ENCODE measurements around the gene ZNF160. TPM values are rescaled to one million over a fixed set of nuclear protein-coding genes. Genes with fewer than 3 reads are reported as not detected.
"Not testable (repeated sequence)": the region's sequence is repeated elsewhere in the genome, so short reads cannot be mapped to it uniquely, and the experiment has no call there.

ZNF160 gene
- total and polyA plus RNA-seq, 8 donors, result 7.3 to 96.0 (median 30.9) TPM

DNA sequence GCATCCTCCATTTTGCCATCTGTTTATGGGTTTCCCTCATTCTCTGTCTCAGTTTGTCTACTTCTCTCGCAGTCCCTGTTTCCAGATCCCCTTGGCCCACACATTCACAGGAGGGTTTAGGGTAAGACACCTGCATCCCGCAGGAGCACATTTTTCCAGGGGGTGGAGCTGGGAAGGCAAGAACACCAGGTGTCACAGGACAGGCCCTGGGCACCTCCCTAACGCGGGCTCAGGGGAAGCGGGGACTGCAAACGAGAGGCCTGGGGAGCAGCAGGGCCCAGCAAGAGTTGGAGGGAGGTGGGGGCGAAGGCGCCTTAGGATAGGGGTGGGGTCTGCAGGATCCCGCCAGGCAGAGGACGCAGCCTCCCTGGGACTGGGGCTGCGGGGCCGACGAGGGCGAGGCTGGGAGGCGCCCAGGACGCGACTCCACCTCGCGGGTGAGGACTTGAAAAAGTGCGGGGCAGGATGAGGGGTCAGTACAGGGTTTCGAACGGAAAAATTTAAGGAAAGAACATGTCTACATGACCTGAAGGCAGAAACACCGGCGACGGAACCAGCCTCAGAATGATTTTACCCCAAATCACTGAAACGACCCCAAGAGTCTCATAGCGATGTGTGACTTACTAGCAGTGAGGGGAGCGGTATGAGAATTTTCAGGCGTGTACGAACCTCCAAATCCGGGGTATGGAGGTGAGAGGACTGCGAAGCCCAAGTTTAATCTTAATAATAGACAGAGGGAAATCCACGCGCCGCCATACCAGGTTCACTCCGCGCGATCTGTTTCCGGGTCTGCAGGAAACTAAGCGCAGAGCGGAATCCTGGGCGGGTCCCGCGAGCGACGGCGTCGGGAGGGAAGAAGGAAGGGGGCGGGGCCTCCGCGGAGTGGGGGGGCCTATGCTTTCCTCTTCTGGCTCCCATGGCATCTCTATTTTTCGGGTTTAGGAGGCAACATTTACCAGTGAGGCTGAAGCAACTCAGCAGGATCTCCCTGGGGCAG is 65.8 kb downstream of the ZNF160 start:
- peaks cover 4 to 79% (median 40%) of the 10 kb centered on the region in 4 donors for H3K9me3 ChIP-seq
- DNase-seq, result peak in 1 of 2 donors; percentile 82
- intact Hi-C loops (cut with DNase I; ENCODE audit: low total_unique reads), result no loop called here
- peak overlapping the region in 3 of 4 donors; percentile 14 to 17 (median 15) for H3K4me3 ChIP-seq
- H3K27ac ChIP-seq, result no peak overlapping the region
- peaks cover 5 to 37% (median 12%) of the 10 kb centered on the region in 3 donors for H3K27me3 ChIP-seq
- H3K36me3 ChIP-seq, result peaks cover 0 to 3% (median 0%) of the 10 kb centered on the region in 4 donors
- no peaks in the 10 kb centered on the region for H3K4me1 ChIP-seq
- no peak for TF ChIP-seq CTCF (IDR thresholded peaks at IDR 0.05)
- no peak for TF ChIP-seq POLR2A (IDR thresholded peaks at IDR 0.05)
- TF ChIP-seq POLR2AphosphoS5 (IDR thresholded peaks at IDR 0.05), result no peak
- no peak for TF ChIP-seq EP300 (IDR thresholded peaks at IDR 0.05)
- 17 to 24% (median 20%) methylated on average over 48 to 52 of the region's 52 CpGs for WGBS, 5 donors

GRCh38 chr19:53034948-53035675 is 68.1 kb downstream of the ZNF160 start:
- intact Hi-C loops (cut with DNase I; ENCODE audit: low total_unique reads), result no loop called here
- H3K9me3 ChIP-seq, result peaks cover 4 to 88% (median 45%) of the 10 kb centered on the region in 4 donors
- no peak overlapping the region for H3K4me3 ChIP-seq
- H3K36me3 ChIP-seq, result peaks cover 0 to 3% (median 0%) of the 10 kb centered on the region in 4 donors
- 68 to 79% (median 77%) methylated on average over 4 of the region's 4 CpGs for WGBS, 5 donors
- H3K27ac ChIP-seq, result no peak overlapping the region
- peaks cover 5 to 37% (median 12%) of the 10 kb centered on the region in 3 donors for H3K27me3 ChIP-seq
- no peaks in the 10 kb centered on the region for H3K4me1 ChIP-seq
- DNase-seq, result no peak
- TF ChIP-seq POLR2AphosphoS5 (IDR thresholded peaks at IDR 0.05), result no peak
- TF ChIP-seq POLR2A (IDR thresholded peaks at IDR 0.05), result no peak
- TF ChIP-seq EP300 (IDR thresholded peaks at IDR 0.05), result no peak
- no peak for TF ChIP-seq CTCF (IDR thresholded peaks at IDR 0.05)

DNA sequence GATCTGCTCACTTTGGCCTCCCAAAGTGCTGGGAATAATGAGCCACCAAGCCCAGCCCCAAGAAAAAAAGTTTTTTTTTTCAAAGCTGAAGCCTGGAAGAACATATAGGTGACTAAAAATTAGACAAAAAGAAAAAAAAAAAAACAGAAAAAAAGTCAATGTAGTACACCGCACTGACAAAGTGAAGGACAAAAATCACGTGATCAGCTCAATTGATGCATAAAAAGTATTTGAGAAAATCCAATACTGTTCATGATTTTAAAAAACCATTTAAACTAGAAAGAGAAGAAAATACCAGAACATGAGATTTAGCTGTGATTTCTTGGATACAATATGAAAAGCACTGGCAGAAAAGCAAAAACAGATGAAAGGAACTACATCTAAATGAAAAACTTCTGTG is 69.2 kb downstream of the ZNF160 start:
- no peak for TF ChIP-seq EP300 (IDR thresholded peaks at IDR 0.05)
- TF ChIP-seq POLR2AphosphoS5 (IDR thresholded peaks at IDR 0.05), result no peak
- no peak for TF ChIP-seq CTCF (IDR thresholded peaks at IDR 0.05)
- no peak for TF ChIP-seq POLR2A (IDR thresholded peaks at IDR 0.05)
- peaks cover 0 to 3% (median 0%) of the 10 kb centered on the region in 4 donors for H3K36me3 ChIP-seq
- DNase-seq, result no peak
- peaks cover 4 to 88% (median 43%) of the 10 kb centered on the region in 4 donors for H3K9me3 ChIP-seq
- no peak overlapping the region for H3K4me3 ChIP-seq
- no peak overlapping the region for H3K27ac ChIP-seq
- peaks cover 5 to 31% (median 12%) of the 10 kb centered on the region in 3 donors for H3K27me3 ChIP-seq
- WGBS, 5 donors, result 83 to 97% (median 88%) methylated on average over 2 of the region's 2 CpGs
- H3K4me1 ChIP-seq, result no peaks in the 10 kb centered on the region
- intact Hi-C loops (cut with DNase I; ENCODE audit: low total_unique reads), result no loop called here

- H3K4me1 ChIP-seq; DNase-seq; H3K27ac ChIP-seq; H3K4me3 ChIP-seq; H3K27me3 ChIP-seq; intact Hi-C loops (cut with DNase I; ENCODE audit: low total_unique reads); H3K36me3 ChIP-seq: not testable (repeated sequence)
- WGBS, 5 donors, result 19 to 42% (median 37%) methylated on average over 6 to 7 of the region's 7 CpGs
- H3K9me3 ChIP-seq, result peaks cover 0 to 90% (median 12%) of the 10 kb centered on the region in 4 donors
Measured at GRCh38 chr19:53028306-53028705, 74.9 kb downstream of the ZNF160 start.
